Measurements from ENCODE around the gene PLXDC1.

GRCh38 chr17:39131616-39132015 is 19.8 kb downstream of the PLXDC1 start:
- TF ChIP-seq POLR2A (IDR thresholded peaks at IDR 0.05) (no peak), CTCF (IDR thresholded peaks at IDR 0.05) (no peak)
